H1 (cell line): ENCODE data around the gene RBM6. TPM values are rescaled to one million over a fixed set of nuclear protein-coding genes. Genes with fewer than 3 reads are reported as not detected.

Experiments used
- CTCF ChIP-seq, 3 experiments: IDR thresholded peaks; 1 replicate in 2 of 3; 2 replicates in 1 of 3; pipeline versions ENCODE4 v1.5.1 to v1.6.1; 2011; ENCODE audit warnings: low read length in 3 of 3, mild to moderate bottlenecking in 3 of 3, inconsistent platforms in 2 of 3, low read depth in 1 of 3, moderate library complexity in 1 of 3; ENCODE audit not compliant: insufficient read depth in 1 of 3; ENCODE audit errors: control extremely low read depth in 1 of 3
- RAD21 ChIP-seq, 2 experiments: IDR thresholded peaks in 1 of 2; conservative IDR thresholded peaks in 1 of 2; 2 replicates each; pipeline ENCODE4 v1.6.1; 2011; ENCODE audit warnings: low read depth in 2 of 2, low read length in 2 of 2, improper control_type of control experiment in 1 of 2, inconsistent platforms in 1 of 2, mild to moderate bottlenecking in 1 of 2, moderate library complexity in 1 of 2
- TAF1 ChIP-seq: IDR thresholded peaks from 2 replicates; pipeline ENCODE4 v1.6.1; 2011; ENCODE audit warnings: mild to moderate bottlenecking, low read depth, low read length
- polyA plus RNA-seq, 7 experiments: library from polyadenylated mRNA; depleted of rRNA in 3 of 7; stranded (reverse) in 5 of 7; unstranded in 2 of 7; fragments of >200 nt in 5 of 7; fragments of 200-250 nt in 2 of 7; gene quantifications; 1 replicate in 5 of 7; 2 replicates in 1 of 7; 4 replicates in 1 of 7; pipeline versions ENCODE4 v1.2.1 to v1.2.3, GENCODE V29; 2011 to 2013; ENCODE audit warnings: missing spikeins in 2 of 7, mixed read lengths in 2 of 7
- total RNA-seq: library from RNA; stranded (reverse); fragmentation: NEBNext Ultra II Directional; extraction: Animal tissue kit (Norgen Biotek cat#: 25700); gene quantifications from 2 replicates; pipeline ENCODE4 v1.2.1, GENCODE V29; 2021

Gene RBM6
- total and polyA plus RNA-seq, 2 of the 8 experiments (the other 6 are each of a cell fraction or from before 2014, with no cell fraction given), result 30.6 to 80.1 TPM

DNA sequence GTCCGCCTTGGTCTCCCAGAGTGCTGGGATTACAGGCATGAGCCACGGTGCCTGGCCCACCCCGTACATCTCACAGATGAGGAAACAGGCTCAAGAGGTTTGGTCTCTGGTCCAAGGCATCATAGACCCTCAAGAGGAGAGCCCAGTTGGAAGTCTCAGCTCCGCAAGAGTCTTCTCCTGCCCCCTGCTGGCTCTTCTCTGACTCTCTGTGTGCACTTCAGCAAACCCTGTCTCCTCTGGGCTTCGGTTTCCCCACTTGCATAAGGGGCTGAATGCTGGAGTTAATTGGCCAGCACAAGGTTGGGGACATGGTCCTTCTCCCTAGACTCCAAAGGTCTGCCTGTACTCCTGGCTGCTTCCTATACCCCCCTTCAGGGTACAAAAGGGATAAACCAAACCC, 40.1 kb upstream of the RBM6 start (continued):
- TF ChIP-seq RAD21 (IDR thresholded peaks at IDR 0.05 in 1 of 2, conservative IDR thresholded peaks at IDR 0.05 in 1 of 2; ENCODE audit: low read depth in 2 of 2, low read length in 2 of 2) (peak; percentile 74 to 84), TAF1 (no peak), CTCF (IDR thresholded peaks at IDR 0.05; ENCODE audit: control extremely low read depth in 1 of 3, insufficient read depth in 1 of 3, low read depth in 1 of 3, low read length in 3 of 3) (peak in 2 of 3 experiments; percentile 73; a peak in 3 of 4 replicates)
